Measurements from ENCODE around the gene LRRC74B.
"Not testable (repeated sequence)": the region's sequence is repeated elsewhere in the genome, so short reads cannot be mapped to it uniquely, and the experiment has no call there.

The LRRC74B gene

GRCh38 chr22:21045585-21046294 lies at the start of gene LRRC74B:
Gene LRRC74B (plus strand): TSS chr22:21045946. CDS start chr22:21045987, 41 bp downstream.
- DNase-seq, result peak; percentile 73

DNA sequence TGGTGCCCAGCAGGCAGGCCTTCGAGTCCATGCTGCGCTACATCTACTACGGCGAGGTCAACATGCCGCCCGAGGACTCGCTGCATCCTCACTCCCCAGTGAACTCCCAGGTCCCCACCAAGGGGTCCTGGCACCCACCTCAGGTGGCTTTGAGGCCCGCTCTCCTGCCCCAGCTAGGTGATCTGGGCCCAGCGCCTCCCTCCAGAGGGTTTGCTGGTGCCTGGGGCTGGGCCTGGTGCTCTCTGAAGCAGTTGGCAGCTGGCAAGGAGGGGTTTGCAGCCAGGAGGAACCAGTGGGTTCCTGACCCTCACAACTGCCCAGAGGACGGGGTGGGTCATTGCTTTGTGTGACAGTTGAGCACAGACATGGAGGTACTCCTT lies 49.7 kb upstream of the LRRC74B start:
- DNase-seq, result no peak

DNA sequence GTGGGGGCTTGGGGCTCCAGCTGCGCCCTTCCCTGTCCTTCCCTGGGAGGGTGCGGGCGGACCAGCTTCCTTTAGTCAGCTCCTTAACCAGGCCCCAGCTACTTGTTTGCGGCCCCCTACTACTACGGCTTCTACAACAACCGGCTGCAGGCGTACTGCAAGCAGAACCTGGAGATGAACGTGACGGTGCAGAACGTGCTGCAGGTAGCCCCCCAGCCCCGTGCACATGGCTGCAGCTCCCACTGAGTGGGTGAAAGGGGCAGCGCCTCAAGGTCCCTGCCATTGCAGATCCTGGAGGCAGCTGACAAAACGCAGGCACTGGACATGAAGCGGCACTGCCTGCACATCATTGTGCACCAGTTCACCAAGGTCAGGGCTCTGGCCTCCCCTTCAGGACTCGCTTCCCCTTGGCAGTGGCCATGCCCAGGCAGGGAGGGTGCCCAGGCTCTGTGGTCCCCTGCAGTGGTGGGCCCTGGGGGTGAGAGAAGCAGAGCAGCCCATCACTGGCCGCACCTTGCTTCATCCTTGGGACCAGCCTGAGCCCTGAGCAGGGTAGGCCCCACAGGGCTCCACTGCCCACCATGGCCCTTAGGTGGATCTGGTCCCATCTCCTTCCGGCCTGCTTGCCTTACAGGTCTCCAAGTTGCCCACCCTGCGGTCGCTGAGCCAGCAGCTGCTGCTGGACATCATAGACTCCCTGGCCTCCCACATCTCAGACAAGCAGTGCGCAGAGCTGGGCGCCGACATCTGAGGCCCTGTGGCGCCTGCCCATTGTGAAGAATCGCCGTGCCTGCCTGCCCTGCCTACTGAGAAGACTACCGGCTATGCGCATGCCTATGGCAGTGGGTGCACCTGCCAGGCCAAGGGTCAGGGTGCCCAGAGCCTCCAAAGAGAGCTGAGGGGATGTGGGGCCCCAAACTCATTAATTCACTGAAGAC lies 48.9 kb upstream of the LRRC74B start:
- DNase-seq, result no peak

DNA sequence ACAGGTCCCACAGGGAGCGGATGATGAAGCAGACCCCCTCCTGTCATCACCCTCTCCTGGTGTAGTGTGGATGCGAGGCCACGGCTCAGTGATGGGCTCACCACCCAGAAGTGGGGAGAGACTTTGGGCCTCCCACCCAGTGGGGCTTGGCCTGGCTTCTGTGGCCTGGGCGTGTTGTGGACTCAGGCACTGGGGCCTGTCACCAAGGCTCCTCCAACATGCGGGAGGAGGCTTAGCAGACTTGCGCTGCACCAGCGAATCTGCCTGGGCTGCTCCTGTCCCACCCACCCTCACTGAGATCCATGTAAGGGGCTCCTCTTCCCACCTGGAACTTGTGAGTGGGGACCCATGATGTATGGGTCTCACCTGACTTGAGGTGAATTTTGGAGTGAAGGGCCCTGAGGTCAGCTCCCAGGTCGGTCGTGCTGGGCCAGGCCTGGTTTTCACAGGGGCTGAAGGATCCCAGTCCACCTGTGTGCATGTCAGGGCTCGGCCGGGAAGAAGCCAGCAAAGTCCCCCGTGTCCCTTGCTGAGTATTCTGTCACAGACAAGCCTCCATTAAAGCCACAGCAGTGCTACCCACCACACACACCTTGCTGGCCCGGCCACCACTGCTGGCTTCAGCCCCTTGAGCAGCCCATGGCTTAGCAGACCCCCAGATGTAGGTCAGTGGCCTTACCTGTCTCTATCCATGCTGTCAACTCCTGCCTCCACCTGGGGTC lies 48.0 kb upstream of the LRRC74B start:
- DNase-seq, result no peak

- no peak for DNase-seq
These were observed 47.1 kb upstream of the LRRC74B start for GRCh38 chr22:20998411-20999336.

DNA sequence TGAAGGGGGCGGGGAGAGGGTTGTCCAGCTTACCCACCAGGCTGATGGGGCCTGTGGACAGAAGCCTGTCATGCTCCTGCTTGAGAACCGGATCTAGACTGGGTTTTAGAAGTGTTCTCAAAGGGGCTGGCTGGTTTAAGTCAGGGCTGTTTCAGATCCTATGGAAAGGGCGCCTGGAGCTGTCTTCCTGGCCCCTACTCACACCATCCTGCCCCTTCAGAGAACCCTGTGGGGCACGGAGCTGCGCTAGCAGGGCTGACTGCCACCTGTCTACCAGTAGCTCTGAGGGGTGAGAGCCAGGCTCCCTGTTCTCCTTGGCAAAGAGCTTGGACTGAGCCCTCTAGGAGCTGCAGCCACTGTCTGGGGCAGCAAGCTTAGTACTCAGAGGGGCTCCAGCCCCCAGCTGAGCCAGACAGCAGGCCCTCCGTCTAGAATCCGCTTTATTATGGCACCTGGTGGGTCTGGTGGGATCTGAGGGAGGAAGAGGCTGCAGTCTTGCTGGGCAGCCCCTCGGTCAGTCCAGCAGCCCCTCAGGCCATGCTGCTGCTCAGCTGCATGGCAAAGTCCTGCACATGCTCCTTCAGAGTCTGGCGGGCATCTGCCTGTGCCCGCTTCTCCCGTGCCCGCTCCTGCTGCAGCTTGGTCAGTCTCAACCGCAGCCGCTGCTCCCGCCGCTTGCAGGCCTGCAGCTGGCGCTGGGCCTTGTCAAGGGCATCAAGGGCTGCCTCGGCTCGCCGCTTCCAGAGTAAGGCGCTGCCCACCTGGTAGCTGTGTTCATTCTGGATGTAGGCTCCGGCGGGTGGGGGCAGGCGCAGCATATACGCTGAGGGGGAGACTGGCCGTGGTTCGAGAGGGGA lies 46.2 kb upstream of the LRRC74B start:
- no peak for DNase-seq

- DNase-seq, result no peak
These were observed 45.3 kb upstream of the LRRC74B start for GRCh38 chr22:21000207-21000986.

- no peak for DNase-seq
These were observed 44.7 kb upstream of the LRRC74B start for GRCh38 chr22:21000987-21001600.

GRCh38 chr22:21001601-21002325 lies 44.0 kb upstream of the LRRC74B start, which contains the start of gene THAP7:
Gene THAP7 (minus strand): TSS chr22:21002118. CDS start chr22:21001911, 207 bp downstream.
- DNase-seq, result peak; percentile 69

- DNase-seq, result no peak
These were observed 42.0 kb upstream of the LRRC74B start for GRCh38 chr22:21003782-21004181.

- DNase-seq, result not testable (repeated sequence)
These were observed 36.5 kb upstream of the LRRC74B start for GRCh38 chr22:21009208-21009607.

- no peak for DNase-seq
These were observed 35.9 kb upstream of the LRRC74B start for GRCh38 chr22:21009638-21010425.

GRCh38 chr22:21010426-21011113 lies 35.2 kb upstream of the LRRC74B start:
- DNase-seq, result no peak

DNA sequence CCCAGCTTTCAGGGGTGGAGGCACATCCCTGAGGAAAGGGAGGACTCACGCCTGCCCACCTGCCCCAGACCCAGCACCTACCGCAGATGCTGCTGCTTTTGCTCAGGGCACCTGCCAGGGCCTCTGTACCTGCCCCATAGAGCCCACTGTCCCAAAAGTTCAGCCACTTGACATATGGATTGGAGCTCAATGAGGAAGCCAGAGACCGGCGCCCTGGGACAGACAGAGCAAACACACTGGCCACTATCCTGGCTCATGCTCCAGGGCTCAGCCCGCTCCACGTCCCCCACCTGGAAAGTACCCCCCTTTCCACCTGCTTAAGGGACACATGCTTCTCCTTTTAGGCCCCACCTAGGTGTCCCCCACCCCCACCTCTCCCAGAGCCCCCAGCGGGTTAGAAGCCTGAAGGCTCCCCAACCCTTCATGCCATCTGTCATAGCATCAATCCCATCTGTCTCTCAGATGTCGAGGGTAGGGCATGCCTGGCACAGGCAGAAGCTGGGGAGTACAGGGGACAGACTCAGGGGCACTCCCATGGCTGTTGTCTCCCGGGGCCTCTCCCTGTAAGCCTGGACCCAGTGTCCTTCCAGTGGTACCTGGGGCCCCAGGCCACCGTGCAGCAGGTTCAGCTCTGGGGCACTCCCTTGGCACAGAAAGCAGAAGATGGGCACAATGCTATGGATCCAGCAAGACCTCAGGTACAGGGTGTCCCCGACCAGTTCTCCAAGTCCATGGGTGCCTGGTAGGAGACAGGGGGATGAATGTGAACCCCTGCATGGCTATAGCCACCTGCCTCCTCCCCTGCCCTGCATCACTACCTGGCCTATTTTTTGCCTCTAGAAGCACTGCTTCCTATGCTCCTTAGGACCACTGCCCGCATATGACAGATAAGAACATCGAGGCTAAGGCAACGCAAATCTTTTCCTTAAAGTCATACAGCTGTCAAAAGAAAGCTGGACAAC lies 33.0 kb upstream of the LRRC74B start:
- DNase-seq, result peak; percentile 46

- no peak for DNase-seq
These were observed 32.0 kb upstream of the LRRC74B start for GRCh38 chr22:21013657-21014201.

DNA sequence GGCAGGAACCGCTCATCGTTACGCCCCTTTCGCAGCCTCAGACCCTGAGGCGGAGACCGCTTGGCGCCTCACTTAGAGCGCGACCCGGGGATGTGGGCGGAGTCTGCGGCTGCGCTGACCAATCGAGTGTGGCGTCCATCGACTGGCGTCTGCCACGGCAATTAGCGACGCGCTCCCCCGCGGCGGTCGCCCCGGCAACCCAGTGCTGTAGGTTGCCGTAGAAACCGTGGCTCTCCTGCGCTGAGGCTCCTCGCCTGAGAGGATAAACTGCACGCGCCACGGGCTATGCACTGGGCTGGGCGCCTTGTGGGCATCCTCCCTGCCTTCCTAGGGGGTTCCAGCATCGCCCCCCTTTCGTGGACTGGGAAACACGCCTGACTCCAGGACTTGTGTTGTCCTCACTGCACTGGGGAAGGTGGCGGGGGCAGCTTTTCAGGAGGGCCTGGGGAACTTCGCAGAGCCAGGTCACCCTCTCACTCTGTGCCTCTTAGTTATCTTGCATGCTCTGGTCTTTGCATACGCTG lies 31.5 kb upstream of the LRRC74B start:
- peak; percentile 86 for DNase-seq

Measured in DMS 273 treated with DMSO at 0.1 percent for 48 hours (cell line).